Lower leg skin (tissue), 3 donors: ENCODE measurements around the gene ZNF45.

Experiments
- CTCF ChIP-seq, 3 donors: fragments of 450-650 bp; IDR thresholded peaks; one replicate each; pipeline ENCODE4 v1.5.1; 2016; ENCODE audit warnings: antibody characterized with exemption in 3 of 3, mild to moderate bottlenecking in 3 of 3, moderate library complexity in 2 of 3
- POLR2A ChIP-seq, 2 donors: fragments of 450-650 bp; IDR thresholded peaks; one replicate each; pipeline ENCODE4 v1.6.1; 2016 to 2017; ENCODE audit warnings: antibody characterized with exemption in 2 of 2, mild to moderate bottlenecking in 1 of 2, moderate library complexity in 1 of 2

DNA sequence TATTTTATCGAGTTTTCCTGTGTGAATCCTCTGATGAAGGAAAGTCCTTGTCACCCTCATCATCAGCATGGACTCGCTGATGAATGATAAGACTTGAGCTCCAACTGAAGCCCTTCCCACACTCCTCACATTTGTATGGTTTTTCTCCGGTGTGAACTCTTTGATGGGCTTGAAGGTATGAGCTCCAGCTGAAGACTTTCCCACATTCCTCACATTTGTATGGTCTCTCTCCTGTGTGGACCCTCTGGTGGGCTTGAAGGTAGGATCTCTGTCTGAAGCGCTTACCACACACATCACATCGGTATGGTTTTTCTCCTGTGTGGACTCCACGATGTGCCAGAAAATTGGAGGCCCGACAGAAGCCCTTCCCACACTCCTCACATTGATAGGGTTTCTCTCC, 21.7 kb downstream of the ZNF45 start:
- TF ChIP-seq CTCF (IDR thresholded peaks at IDR 0.05) (no peak), POLR2A (IDR thresholded peaks at IDR 0.05) (no peak)
